ENCODE results near the gene OTOA. TPM values are rescaled to one million over a fixed set of nuclear protein-coding genes. Genes with fewer than 3 reads are reported as not detected.

Gene OTOA
- polyA plus RNA-seq, 2 of the 4 experiments (the other 2 are of a cell fraction) = 0.05 TPM; not detected in 1

DNA sequence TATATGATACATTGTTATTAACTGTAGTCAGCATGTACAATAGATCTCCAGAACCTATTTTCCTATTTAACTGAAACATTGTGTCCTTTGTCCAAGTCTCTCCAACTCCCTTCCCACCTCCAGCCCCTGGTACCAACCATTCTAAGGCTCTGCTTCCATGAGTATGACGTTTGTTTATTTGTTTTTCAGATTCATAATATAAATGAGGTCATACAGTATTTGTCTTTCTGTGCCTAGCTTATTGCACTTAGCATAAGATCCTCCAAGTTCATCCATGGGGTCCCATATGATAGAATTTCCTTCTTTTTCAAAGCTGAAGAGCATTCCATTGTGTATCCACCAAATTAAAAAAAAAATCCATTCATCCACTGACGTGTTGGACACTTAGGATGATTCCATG is 39.4 kb downstream of the OTOA start:
- 25% methylated on average over 2 of the region's 2 CpGs for WGBS (ENCODE audit: missing lambda C conversion rate)
- ChIA-PET POLR2A (no interaction called here), CTCF (interaction anchor here (7.7 kb wide), 1 partner anchor 47 kb away, joined by 85 read pairs; no protein-coding TSS in a partner anchor)
- H3K4me3 ChIP-seq = no peak overlapping the region
- no peak for DNase-seq (ENCODE audit: low read depth in 1 of 2, low spot score in 1 of 2)
- no peaks in the 10 kb centered on the region for H3K9me3 ChIP-seq
- no peak overlapping the region for H3K27ac ChIP-seq
- ATAC-seq = no peak
- H3K4me2 ChIP-seq = no peak overlapping the region
- TF ChIP-seq SMC3 (IDR thresholded peaks at IDR 0.05) = no peak
- TF ChIP-seq KDM5A (IDR thresholded peaks at IDR 0.05) = no peak
- no peak for TF ChIP-seq SREBF2 (IDR thresholded peaks at IDR 0.05)
- TF ChIP-seq ZSCAN20 (CRISPR knock-in tag; IDR thresholded peaks at IDR 0.05) = no peak
- no peak for TF ChIP-seq ATOH8 (CRISPR knock-in tag; IDR thresholded peaks at IDR 0.05; ENCODE audit: low read depth)
- no peak for TF ChIP-seq USF2 (IDR thresholded peaks at IDR 0.05)
- TF ChIP-seq NFE2L2 (conservative IDR thresholded peaks at IDR 0.05; ENCODE audit: low read length) = no peak
- TF ChIP-seq EP300 (IDR thresholded peaks at IDR 0.05) = no peak
- FAIRE-seq = no peak
- H3K4me1 ChIP-seq = no peaks in the 10 kb centered on the region

GRCh38 chr16:21703589-21704174 is 39.9 kb downstream of the OTOA start:
- FAIRE-seq = no peak
- ChIA-PET POLR2A (no interaction called here), CTCF (interaction anchor here (0.6 to 7.7 kb wide), 2 partner anchors 32 to 47 kb away, joined by 4 to 85 read pairs; no protein-coding TSS in a partner anchor)
- Histone ChIP-seq H3K4me3 (no peak overlapping the region), H3K9me3 (no peaks in the 10 kb centered on the region), H3K4me2 (no peak overlapping the region), H3K27ac (no peak overlapping the region), H3K4me1 (no peaks in the 10 kb centered on the region)
- DNase-seq (ENCODE audit: low read depth in 1 of 2, low spot score in 1 of 2) = no peak
- ATAC-seq = no peak
- TF ChIP-seq HOXA7 (CRISPR knock-in tag; IDR thresholded peaks at IDR 0.05) = no peak
- TF ChIP-seq SMC3 (IDR thresholded peaks at IDR 0.05) = no peak
- TF ChIP-seq CHD2 (IDR thresholded peaks at IDR 0.05; ENCODE audit: low read length, partially characterized antibody) = no peak
- TF ChIP-seq MAX (IDR thresholded peaks at IDR 0.05) = no peak
- TF ChIP-seq CHD4 (IDR thresholded peaks at IDR 0.05; ENCODE audit: borderline replicate concordance) = no peak
- TF ChIP-seq, protein P1, sequence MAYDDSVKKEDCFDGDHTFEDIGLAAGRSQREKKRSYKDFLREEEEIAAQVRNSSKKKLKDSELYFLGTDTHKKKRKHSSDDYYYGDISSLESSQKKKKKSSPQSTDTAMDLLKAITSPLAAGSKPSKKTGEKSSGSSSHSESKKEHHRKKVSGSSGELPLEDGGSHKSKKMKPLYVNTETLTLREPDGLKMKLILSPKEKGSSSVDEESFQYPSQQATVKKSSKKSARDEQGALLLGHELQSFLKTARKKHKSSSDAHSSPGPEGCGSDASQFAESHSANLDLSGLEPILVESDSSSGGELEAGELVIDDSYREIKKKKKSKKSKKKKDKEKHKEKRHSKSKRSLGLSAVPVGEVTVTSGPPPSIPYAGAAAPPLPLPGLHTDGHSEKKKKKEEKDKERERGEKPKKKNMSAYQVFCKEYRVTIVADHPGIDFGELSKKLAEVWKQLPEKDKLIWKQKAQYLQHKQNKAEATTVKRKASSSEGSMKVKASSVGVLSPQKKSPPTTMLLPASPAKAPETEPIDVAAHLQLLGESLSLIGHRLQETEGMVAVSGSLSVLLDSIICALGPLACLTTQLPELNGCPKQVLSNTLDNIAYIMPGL (CRISPR knock-in tag; IDR thresholded peaks at IDR 0.05; ENCODE audit: borderline replicate concordance) = no peak
- no peak for TF ChIP-seq CTCF (IDR thresholded peaks at IDR 0.05)
- no peak for TF ChIP-seq ESRRA (IDR thresholded peaks at IDR 0.05; ENCODE audit: borderline replicate concordance, low read length)
- no peak for TF ChIP-seq CBX2 (IDR thresholded peaks at IDR 0.05; ENCODE audit: borderline replicate concordance, low read depth)
- TF ChIP-seq RFX5 (IDR thresholded peaks at IDR 0.05) = no peak
- 48% methylated on average over 5 of the region's 5 CpGs for WGBS (ENCODE audit: missing lambda C conversion rate)

DNA sequence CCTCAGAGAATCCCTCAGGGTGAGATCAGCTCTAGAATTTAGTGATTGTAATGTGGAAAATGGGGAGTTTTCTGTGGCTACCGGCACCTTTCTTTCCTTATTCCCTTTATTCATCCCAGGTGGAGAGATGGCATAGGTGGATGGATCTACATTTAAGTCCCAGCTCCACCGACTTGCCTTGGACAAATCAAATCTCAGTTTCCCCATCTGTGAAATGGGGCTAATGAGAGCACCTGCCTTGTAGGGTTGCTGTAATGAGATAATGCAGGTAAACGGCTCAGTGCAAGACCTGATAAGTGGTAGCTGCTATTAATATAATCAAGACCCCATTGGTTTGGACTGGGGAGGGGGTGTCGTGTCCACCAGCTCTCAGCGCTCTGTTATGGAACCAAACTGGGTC is 40.5 kb downstream of the OTOA start:
- Histone ChIP-seq H3K9me3 (no peaks in the 10 kb centered on the region), H3K4me1 (no peaks in the 10 kb centered on the region), H3K4me2 (no peak overlapping the region), H3K27ac (no peak overlapping the region), H3K4me3 (no peak overlapping the region)
- ChIA-PET CTCF (interaction anchor here (0.6 to 7.7 kb wide), 2 partner anchors 32 to 48 kb away, joined by 4 to 85 read pairs; no protein-coding TSS in a partner anchor), POLR2A (no interaction called here)
- no peak for ATAC-seq
- 61% methylated on average over 5 of the region's 5 CpGs for WGBS (ENCODE audit: missing lambda C conversion rate)
- DNase-seq (ENCODE audit: low read depth in 1 of 2, low spot score in 1 of 2) = no peak
- no peak for FAIRE-seq
- TF ChIP-seq HOXB5 (CRISPR knock-in tag; IDR thresholded peaks at IDR 0.05) = no peak
- no peak for TF ChIP-seq JUNB (IDR thresholded peaks at IDR 0.05)
- TF ChIP-seq, protein P2, sequence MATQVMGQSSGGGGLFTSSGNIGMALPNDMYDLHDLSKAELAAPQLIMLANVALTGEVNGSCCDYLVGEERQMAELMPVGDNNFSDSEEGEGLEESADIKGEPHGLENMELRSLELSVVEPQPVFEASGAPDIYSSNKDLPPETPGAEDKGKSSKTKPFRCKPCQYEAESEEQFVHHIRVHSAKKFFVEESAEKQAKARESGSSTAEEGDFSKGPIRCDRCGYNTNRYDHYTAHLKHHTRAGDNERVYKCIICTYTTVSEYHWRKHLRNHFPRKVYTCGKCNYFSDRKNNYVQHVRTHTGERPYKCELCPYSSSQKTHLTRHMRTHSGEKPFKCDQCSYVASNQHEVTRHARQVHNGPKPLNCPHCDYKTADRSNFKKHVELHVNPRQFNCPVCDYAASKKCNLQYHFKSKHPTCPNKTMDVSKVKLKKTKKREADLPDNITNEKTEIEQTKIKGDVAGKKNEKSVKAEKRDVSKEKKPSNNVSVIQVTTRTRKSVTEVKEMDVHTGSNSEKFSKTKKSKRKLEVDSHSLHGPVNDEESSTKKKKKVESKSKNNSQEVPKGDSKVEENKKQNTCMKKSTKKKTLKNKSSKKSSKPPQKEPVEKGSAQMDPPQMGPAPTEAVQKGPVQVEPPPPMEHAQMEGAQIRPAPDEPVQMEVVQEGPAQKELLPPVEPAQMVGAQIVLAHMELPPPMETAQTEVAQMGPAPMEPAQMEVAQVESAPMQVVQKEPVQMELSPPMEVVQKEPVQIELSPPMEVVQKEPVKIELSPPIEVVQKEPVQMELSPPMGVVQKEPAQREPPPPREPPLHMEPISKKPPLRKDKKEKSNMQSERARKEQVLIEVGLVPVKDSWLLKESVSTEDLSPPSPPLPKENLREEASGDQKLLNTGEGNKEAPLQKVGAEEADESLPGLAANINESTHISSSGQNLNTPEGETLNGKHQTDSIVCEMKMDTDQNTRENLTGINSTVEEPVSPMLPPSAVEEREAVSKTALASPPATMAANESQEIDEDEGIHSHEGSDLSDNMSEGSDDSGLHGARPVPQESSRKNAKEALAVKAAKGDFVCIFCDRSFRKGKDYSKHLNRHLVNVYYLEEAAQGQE (IDR thresholded peaks at IDR 0.05) = no peak
- TF ChIP-seq CBX2 (IDR thresholded peaks at IDR 0.05; ENCODE audit: borderline replicate concordance, low read depth) = no peak
- TF ChIP-seq POLR2AphosphoS2 (conservative IDR thresholded peaks at IDR 0.05; ENCODE audit: low read length) = no peak
- TF ChIP-seq MYC (IDR thresholded peaks at IDR 0.05; ENCODE audit: borderline replicate concordance, low read length) = no peak
- no peak for TF ChIP-seq ZNF302 (CRISPR knock-in tag; IDR thresholded peaks at IDR 0.05)
- no peak for TF ChIP-seq RFX5 (IDR thresholded peaks at IDR 0.05)
- no peak for TF ChIP-seq KDM5A (IDR thresholded peaks at IDR 0.05)
- TF ChIP-seq CBX8 (IDR thresholded peaks at IDR 0.05) = no peak
- TF ChIP-seq POLR2A (IDR thresholded peaks at IDR 0.05; ENCODE audit: low read length) = no peak
- no peak for TF ChIP-seq NPAS2 (CRISPR knock-in tag; IDR thresholded peaks at IDR 0.05; ENCODE audit: borderline replicate concordance)

All from A549 (cell line).